Measurements from ENCODE around the gene STAM. TPM values are rescaled to one million over a fixed set of nuclear protein-coding genes. Genes with fewer than 3 reads are reported as not detected.

The STAM gene
- total RNA-seq, 1 donor from 2014 or later, result 18.0 TPM

DNA sequence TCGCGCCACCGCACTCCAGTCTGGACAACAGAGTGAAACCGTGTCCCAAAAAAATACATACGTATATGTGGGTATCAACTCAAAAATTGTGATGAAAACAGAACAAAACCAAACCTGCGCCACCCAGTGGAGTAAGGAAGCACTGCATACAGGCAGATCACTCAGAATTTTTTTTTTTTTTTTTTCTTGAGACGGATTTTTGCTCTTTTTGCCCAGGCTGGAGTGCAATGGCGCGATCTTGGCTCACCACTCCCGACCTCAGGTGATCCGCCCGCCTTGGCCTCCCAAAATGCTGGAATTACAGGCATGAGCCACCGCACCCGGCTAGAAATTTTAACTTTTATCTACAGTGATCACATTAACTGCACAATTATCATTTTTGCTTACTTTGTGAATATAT lies 99.0 kb downstream of the STAM start:
- DNase-seq (peak; percentile 67), ATAC-seq (ENCODE audit: poor library complexity) (peak; percentile 40)
- intact Hi-C loops (cut with DNase I), result loop anchor here (2.0 kb wide), 1 partner anchor 136 kb away; no protein-coding TSS in a partner anchor

DNA sequence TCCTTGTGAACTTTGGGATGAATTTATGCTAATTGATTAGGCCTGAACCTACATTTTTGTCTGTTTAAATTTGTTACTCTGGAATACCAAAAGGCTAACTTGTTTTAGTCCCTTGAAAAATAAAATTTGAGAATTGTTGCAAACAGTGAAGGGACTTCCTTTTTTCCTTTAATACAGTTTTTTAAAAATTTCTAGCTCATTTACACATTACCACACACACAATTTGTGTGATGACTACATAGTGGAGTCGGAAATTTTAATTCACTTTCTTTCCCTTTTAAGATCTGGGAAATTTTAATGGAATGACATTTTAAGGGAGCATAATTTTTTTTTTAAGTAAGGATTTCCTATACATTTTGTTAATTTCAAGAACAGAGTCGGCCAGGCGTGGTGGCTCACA lies 99.5 kb downstream of the STAM start:
- intact Hi-C loops (cut with DNase I), result loop anchor here (2.0 kb wide), 1 partner anchor 137 kb away; no protein-coding TSS in a partner anchor
- no peak for DNase-seq
- ATAC-seq (ENCODE audit: poor library complexity), result no peak

DNA sequence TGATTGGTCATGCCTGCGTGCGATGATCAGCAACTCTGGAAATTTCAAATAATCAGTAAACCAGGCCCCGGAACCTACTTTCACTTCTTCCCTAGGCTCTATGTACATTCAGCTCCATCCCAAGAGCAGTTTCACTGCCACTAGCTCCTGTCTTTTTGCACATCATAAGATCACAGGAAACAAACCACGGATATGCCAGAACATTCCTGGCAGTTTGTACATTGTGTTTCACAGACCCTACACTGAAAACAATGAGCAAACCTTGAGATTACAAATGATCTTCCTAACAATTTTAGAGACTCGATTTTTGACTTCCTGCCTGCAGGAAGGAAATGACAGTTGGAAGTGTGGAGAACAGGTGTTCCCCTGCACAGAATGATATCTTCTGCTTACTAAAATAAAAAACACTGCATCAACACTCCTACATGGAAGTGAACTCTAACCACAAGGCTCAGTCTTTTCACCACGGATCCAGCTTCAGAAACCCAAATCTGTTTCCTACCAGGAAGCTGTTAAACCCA lies 100.5 kb downstream of the STAM start:
- peak; percentile 53 for ATAC-seq (ENCODE audit: poor library complexity)
- intact Hi-C loops (cut with DNase I), result no loop called here

DNA sequence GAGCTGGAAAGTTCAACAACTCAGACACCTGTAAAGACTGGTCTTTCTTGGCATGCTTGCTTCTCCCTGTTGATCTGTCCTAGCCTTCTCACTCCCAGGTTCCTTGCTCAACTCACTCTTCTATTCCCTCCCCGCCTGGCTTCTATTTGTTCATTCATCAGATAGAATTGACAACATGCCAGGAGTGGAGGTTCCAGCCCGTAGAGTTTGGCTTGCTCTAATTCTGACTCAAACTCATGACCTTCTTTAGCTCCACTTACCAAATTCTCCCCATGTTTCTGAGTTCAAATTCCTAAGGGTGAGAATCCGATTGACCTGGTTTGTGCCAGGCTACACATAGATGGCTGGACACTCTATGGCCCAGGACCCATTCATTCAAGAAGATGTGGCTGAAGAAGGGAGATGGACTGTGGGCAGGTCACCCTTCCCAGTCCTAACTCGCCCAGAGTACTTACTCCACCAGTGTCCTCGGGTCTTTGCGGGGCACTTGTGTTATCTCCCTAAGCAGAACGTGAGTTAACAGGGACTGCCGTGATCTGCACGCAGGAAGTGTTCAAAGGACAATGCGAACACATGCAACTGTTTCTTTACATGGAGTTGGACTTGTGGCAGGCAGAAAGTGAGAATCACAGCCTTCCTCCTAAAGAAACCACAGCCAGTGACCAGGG lies 104.1 kb downstream of the STAM start:
- ATAC-seq (ENCODE audit: poor library complexity) (peak; percentile 38), DNase-seq (no peak)
- intact Hi-C loops (cut with DNase I), result no loop called here

More for the DNA sequence above, 100.5 kb downstream of the STAM start:
- DNase-seq, result no peak

DNA sequence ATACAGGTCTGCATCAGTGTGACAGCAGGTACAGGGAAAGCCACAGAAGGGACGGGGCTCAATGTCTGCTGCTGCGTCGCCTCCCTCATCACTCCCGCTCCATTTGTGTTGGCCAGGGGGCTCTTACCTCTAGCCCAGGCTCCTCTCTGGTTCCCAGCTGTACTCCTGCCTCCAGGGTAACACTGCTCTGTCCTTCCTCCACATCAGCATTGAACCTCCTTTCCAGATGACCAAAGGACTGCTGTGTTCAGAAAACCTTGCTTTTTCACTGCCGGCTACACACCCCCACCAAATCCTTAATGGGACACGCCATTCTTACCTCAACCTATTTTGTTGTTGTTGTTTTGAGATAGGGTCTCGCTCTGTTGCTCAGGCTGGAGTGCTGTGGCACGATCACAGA lies 105.9 kb downstream of the STAM start:
- no peak for DNase-seq
- intact Hi-C loops (cut with DNase I), result no loop called here
- ATAC-seq (ENCODE audit: poor library complexity), result no peak

DNA sequence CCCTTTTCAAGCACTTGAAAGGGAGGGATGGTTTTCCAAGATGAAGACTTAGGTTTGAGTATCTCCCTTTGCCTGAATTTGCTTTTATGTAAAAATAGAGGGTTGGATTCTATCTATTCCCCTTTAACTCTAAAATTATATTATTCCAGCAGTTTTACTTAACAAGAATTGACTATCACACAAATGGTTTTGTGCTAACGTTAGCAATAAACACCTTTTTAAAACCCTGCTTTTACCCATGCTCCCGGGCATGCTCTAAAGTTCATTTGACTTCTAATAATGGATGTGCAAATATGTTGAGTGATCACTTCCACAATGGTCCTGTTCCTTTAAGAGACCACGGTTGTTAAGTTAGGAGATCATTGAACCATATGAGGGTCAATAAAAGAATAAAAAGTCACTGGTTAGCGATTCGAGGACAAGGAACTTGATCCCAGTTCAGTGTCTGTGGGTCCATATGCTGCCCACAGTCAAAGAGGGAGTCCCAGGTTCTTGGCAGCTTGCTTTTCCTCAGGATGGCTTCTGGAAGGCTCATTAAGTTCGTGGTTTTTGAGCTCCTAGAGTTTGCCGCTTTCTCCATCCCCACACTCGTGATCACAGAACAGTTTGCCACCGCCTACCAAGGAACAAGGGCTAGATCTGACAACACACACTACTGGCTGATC lies 108.0 kb downstream of the STAM start, which contains the start of gene TMEM236:
TSS of gene TMEM236 (plus strand) at position 421 of the 665 bp plus-strand sequence. CDS start at position 516, 95 bp downstream.
- intact Hi-C loops (cut with DNase I), result no loop called here
- DNase-seq (no peak), ATAC-seq (ENCODE audit: poor library complexity) (no peak)

DNA sequence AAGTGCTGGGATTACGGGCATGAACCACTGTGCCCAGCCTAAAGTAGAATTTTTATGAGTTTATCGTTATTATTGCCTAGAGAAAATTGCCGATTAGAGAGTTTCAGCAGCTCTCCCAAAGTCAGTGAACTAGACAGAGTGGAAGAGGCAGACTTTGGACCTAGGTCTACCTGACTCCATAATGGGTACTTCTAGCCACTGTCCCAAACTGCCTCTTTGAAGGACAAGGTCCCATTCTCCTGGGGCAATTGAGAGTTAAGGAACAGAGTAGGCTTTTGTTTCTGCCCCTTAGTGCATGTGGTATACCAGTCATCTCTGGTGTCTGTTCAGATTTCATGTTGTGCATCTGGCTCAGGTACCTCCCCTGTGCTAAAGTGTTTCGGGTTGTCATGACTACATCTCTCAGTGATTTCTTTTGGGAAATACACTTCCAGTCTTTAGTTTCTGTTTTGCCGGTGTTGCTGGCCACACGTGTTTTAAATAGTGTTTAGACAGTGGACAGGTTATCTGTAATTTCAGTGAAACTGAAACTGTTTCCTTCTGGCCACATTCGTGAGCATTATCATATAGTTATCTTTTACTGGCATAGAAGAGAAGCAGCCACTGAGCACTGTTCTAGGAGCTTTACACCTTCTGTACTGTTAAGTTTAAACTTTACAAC lies 112.7 kb downstream of the STAM start:
- intact Hi-C loops (cut with DNase I), result no loop called here
- DNase-seq (no peak), ATAC-seq (ENCODE audit: poor library complexity) (no peak)

DNA sequence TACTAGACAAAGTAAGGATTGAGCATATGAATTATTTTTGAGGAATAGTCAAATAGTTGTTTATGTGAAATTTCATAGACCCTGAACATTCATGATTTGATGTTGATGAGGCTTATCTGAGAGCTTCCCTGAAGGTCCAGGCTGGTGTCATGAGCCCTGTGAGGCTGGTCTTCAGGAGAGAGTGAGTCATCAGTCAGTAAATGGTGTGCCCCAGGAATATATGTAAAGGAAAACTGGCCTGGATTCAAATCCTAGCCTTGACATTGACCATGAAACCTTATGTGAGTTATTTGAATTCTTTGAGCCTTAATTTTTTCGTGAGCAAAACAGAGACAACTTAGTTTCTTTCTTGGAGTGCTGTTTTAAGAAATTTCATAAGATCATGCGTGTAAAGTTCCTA lies 114.2 kb downstream of the STAM start:
- intact Hi-C loops (cut with DNase I), result no loop called here
- DNase-seq (no peak), ATAC-seq (ENCODE audit: poor library complexity) (no peak)

DNA sequence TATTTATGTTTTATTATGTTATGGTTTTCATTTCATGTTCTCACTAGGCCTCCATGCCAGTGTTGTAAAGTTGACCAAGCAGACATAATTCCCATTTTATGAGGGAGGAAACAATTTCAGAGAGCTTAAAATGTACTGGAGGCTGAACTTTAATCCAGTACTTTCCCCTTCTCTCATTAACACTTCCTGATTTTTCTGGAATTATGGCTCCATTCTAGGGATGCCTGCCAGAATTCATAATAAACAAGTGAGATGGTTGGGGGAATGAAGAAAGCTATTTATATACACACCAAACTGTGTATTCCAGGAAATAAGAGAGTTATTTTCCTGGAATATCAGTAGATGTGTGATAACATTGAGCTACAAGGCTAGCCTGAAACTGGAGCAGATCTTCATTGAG lies 114.9 kb downstream of the STAM start:
- intact Hi-C loops (cut with DNase I), result no loop called here
- no peak for DNase-seq
- no peak for ATAC-seq (ENCODE audit: poor library complexity)

DNA sequence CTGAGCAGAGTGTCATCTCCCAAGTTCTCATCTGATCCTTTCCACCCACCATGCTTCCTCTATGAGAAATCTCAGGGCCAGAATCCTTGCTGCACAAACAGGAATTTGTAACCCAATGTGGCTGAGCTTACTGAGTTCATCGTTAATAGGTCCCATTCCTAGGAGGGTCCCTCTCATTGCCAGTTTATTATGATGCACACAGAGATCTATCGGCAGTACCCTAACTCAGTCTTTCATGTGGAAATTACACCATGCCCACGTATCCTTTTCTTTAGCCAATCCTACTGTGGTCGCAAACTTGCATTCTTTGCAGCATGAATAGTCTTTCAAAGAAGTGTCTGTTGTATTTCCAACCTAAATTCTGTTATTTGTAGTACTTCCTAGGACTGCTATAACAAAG lies 120.2 kb downstream of the STAM start:
- intact Hi-C loops (cut with DNase I), result no loop called here
- DNase-seq (no peak), ATAC-seq (ENCODE audit: poor library complexity) (no peak)

DNA sequence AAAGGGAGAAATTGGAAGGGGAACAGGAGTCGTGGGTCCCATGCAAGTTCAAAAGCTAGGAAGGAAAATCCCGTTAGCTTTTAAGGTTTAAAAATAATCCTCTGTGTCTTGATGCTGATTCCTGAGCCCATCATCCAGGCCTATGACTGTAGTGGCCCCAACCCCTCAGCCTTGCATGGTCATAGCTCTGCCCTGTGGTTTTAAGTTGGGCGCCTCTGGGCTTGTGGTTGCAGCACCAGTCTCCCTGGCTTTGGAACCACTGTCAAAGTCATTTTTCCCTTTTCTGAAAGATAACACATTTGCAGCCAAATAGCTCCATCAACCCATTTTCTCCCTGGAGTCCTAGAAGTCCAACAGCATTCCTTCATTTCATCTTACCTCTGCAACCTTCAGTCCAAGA lies 121.7 kb downstream of the STAM start:
- intact Hi-C loops (cut with DNase I), result no loop called here
- DNase-seq (no peak), ATAC-seq (ENCODE audit: poor library complexity) (no peak)

Other genes starting within 250 kb of the STAM start
- 6.3 TPM for gene ST8SIA6, start 189.6 kb upstream of the STAM start, total RNA-seq
- gene HACD1, start 26.8 kb upstream of the STAM start, total RNA-seq, result 139 TPM
- gene TMEM236, start 108.0 kb downstream of the STAM start, total RNA-seq, result 0.43 TPM
- gene MRC1, start 165.2 kb downstream of the STAM start, total RNA-seq, result 27.0 TPM

All from Right ventricle myocardium superior (tissue), 1 donor.